ENCODE data around the gene PRX. TPM values are rescaled to one million over a fixed set of nuclear protein-coding genes. Genes with fewer than 3 reads are reported as not detected.
A peak's percentile ranks its signal among the peaks of the same experiment; 100 is the strongest.

PRX gene
- total and polyA plus RNA-seq, 9 of the 15 experiments (the other 6 are each of a cell fraction or from before 2014, with no cell fraction given) = 0.65 to 3.5 (median 1.7) TPM; not detected in 2

DNA sequence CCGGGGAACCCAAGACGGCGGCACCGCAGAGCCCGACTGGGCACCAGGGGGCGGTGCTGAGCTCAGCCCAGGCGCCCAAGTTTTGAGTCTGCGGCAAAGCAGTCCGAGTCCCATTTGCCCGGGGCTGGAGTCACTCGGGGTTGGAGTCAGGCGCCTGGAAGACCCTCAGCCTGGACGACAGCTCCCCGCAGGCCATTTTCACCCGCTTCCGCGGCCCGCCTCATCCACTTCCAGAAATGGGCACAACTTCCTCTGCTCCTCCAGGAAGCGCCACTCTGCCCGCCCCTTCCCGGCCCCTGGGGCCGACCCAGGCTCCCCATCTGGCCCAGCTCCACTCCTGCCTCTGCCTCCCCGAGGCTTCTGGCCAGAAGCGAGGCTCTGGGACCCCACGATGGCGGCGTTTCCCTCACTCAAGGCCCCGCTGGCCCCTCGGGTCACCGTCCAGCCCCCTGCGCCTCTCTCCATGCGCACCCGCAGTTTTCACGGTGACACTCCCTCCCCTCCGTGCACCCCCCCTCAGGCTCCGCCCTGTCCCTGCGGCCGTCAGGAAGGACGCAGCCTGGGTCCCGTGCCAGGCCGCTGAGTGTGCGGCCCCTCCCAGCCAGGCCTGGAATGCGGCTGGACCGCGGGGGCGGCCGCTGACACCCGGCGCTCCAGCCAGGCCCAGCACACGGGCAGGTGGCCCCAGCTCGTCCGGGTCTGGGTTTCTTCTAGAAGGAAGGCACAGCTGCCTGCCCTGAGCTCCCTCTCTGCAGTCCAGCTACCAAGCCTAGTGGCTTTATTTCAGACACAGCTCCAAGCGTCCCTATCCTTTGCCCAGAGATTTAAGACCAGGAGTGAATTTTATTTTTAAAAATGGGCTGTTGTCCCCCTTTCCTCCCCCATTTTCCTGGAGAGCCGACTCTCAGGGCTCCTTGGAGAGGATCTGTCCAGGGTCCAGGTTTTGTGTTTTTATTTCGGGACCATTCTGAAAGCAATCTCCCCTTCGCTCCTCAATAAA is 7.9 kb upstream of the PRX start (continued):
- peak; percentile 81 for TF ChIP-seq ELF1 (tag; IDR thresholded peaks at IDR 0.05)
- TF ChIP-seq SRSF7 (optimal IDR thresholded peaks at IDR 0.05; ENCODE audit: low read depth, low read length) = no peak
- TF ChIP-seq ZNF24 (IDR thresholded peaks at IDR 0.05) = no peak; the same call in 1 of the 2 replicates
- TF ChIP-seq TBL1XR1 (IDR thresholded peaks at IDR 0.05; ENCODE audit: low read length in 2 of 2) = peak; percentile 7 to 55; a peak in 1 of 4 replicates
- TF ChIP-seq CREB1 (IDR thresholded peaks at IDR 0.05) = no peak
- TF ChIP-seq CREB1 (CRISPR knock-in tag; IDR thresholded peaks at IDR 0.05) = peak; percentile 75; the same call in 1 of the 2 replicates
- no peak for TF ChIP-seq NR3C1 (CRISPR knock-in tag; IDR thresholded peaks at IDR 0.05)
- no peak for TF ChIP-seq ZFP1 (CRISPR knock-in tag; IDR thresholded peaks at IDR 0.05)
- TF ChIP-seq SUPT5H (IDR thresholded peaks at IDR 0.05) = peak; percentile 82
- TF ChIP-seq, protein P1, sequence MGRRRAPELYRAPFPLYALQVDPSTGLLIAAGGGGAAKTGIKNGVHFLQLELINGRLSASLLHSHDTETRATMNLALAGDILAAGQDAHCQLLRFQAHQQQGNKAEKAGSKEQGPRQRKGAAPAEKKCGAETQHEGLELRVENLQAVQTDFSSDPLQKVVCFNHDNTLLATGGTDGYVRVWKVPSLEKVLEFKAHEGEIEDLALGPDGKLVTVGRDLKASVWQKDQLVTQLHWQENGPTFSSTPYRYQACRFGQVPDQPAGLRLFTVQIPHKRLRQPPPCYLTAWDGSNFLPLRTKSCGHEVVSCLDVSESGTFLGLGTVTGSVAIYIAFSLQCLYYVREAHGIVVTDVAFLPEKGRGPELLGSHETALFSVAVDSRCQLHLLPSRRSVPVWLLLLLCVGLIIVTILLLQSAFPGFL (CRISPR knock-in tag; IDR thresholded peaks at IDR 0.05) = no peak
- peak; percentile 56 for TF ChIP-seq KDM5B (IDR thresholded peaks at IDR 0.05; ENCODE audit: insufficient replicate concordance, low read depth, low read length)
- TF ChIP-seq ZNF695 (CRISPR knock-in tag; IDR thresholded peaks at IDR 0.05) = peak; percentile 10; the same call in 1 of the 2 replicates
- TF ChIP-seq BMI1 (IDR thresholded peaks at IDR 0.05; ENCODE audit: low read length) = no peak
- no peak for TF ChIP-seq SAFB2 (IDR thresholded peaks at IDR 0.05; ENCODE audit: borderline replicate concordance, low read depth, low read length, severe bottlenecking)
- TF ChIP-seq, protein P2, sequence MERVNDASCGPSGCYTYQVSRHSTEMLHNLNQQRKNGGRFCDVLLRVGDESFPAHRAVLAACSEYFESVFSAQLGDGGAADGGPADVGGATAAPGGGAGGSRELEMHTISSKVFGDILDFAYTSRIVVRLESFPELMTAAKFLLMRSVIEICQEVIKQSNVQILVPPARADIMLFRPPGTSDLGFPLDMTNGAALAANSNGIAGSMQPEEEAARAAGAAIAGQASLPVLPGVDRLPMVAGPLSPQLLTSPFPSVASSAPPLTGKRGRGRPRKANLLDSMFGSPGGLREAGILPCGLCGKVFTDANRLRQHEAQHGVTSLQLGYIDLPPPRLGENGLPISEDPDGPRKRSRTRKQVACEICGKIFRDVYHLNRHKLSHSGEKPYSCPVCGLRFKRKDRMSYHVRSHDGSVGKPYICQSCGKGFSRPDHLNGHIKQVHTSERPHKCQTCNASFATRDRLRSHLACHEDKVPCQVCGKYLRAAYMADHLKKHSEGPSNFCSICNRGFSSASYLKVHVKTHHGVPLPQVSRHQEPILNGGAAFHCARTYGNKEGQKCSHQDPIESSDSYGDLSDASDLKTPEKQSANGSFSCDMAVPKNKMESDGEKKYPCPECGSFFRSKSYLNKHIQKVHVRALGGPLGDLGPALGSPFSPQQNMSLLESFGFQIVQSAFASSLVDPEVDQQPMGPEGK (CRISPR knock-in tag; IDR thresholded peaks at IDR 0.05; ENCODE audit: borderline replicate concordance) = no peak
- TF ChIP-seq ZNF431 (CRISPR knock-in tag; IDR thresholded peaks at IDR 0.05) = no peak
- no peak for TF ChIP-seq KLF6 (CRISPR knock-in tag; IDR thresholded peaks at IDR 0.05; ENCODE audit: borderline replicate concordance)
- TF ChIP-seq, protein P3, sequence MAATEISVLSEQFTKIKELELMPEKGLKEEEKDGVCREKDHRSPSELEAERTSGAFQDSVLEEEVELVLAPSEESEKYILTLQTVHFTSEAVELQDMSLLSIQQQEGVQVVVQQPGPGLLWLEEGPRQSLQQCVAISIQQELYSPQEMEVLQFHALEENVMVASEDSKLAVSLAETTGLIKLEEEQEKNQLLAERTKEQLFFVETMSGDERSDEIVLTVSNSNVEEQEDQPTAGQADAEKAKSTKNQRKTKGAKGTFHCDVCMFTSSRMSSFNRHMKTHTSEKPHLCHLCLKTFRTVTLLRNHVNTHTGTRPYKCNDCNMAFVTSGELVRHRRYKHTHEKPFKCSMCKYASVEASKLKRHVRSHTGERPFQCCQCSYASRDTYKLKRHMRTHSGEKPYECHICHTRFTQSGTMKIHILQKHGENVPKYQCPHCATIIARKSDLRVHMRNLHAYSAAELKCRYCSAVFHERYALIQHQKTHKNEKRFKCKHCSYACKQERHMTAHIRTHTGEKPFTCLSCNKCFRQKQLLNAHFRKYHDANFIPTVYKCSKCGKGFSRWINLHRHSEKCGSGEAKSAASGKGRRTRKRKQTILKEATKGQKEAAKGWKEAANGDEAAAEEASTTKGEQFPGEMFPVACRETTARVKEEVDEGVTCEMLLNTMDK (IDR thresholded peaks at IDR 0.05; ENCODE audit: borderline replicate concordance, insufficient read depth, low read depth, low read length, poor library complexity, severe bottlenecking) = no peak
